Astrocyte (in vitro differentiated cells and primary cell): ENCODE results near the gene CTBP1.

ENCODE experiments used
- EZH2 ChIP-seq: IDR thresholded peaks from 2 replicates; pipeline ENCODE4 v1.6.1; 2012; ENCODE audit warnings: mild to moderate bottlenecking, low read length, inconsistent platforms; ENCODE audit not compliant: insufficient read depth
- TF ChIP-seq, protein P1 (sequence below): IDR thresholded peaks from 2 replicates; pipeline ENCODE4 v1.5.1; 2011; ENCODE audit warnings: low read depth, mild to moderate bottlenecking, inconsistent platforms, low read length, moderate library complexity; ENCODE audit not compliant: insufficient read depth

DNA sequence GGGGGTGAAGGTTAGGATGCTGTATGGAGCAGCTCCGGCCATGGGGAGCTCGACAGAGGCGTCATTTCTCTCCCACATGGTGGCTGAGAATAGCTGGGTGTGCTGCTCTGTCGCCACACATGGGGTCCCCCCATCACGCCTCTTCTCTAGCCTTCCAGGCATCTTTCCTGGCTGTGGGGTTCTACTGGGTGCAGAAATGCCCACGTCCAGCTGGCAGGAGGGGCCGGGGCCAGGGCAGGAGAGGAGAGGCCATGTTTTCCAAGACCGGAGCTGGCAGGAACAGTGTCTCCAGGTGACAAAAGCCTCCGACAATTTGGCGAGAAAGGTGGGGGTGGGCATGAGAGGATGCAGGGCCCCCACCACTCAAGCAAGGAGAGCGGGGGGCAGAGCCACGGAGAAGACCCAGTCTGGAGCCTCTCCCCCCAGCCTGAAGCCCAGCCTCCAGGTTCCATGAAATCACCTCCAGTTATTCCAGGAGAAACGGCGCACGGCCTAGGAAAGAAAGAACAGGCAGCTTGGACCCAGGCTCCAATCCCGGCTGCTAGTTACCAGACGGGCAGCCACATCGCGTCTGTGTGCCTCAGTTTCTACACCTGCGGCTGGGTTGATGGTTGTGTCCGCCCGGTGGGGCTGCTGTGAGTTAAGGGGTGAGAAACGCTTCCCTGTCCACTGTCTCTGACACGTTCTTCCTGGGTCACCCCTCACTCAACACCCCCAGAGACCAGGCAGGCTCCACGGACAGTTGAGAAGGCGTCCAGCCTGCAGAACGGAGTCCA is 49.2 kb downstream of the CTBP1 start:
- no peak for TF ChIP-seq EZH2
- TF ChIP-seq, protein P1, sequence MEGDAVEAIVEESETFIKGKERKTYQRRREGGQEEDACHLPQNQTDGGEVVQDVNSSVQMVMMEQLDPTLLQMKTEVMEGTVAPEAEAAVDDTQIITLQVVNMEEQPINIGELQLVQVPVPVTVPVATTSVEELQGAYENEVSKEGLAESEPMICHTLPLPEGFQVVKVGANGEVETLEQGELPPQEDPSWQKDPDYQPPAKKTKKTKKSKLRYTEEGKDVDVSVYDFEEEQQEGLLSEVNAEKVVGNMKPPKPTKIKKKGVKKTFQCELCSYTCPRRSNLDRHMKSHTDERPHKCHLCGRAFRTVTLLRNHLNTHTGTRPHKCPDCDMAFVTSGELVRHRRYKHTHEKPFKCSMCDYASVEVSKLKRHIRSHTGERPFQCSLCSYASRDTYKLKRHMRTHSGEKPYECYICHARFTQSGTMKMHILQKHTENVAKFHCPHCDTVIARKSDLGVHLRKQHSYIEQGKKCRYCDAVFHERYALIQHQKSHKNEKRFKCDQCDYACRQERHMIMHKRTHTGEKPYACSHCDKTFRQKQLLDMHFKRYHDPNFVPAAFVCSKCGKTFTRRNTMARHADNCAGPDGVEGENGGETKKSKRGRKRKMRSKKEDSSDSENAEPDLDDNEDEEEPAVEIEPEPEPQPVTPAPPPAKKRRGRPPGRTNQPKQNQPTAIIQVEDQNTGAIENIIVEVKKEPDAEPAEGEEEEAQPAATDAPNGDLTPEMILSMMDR: no peak
